NCI-H146 (cell line): ENCODE measurements around the gene ASB8.

ENCODE experiments used
- DNase-seq: peaks from one replicate; lab custom pipeline; 2025; lab: John Stamatoyannopoulos, UW

Gene ASB8

DNA sequence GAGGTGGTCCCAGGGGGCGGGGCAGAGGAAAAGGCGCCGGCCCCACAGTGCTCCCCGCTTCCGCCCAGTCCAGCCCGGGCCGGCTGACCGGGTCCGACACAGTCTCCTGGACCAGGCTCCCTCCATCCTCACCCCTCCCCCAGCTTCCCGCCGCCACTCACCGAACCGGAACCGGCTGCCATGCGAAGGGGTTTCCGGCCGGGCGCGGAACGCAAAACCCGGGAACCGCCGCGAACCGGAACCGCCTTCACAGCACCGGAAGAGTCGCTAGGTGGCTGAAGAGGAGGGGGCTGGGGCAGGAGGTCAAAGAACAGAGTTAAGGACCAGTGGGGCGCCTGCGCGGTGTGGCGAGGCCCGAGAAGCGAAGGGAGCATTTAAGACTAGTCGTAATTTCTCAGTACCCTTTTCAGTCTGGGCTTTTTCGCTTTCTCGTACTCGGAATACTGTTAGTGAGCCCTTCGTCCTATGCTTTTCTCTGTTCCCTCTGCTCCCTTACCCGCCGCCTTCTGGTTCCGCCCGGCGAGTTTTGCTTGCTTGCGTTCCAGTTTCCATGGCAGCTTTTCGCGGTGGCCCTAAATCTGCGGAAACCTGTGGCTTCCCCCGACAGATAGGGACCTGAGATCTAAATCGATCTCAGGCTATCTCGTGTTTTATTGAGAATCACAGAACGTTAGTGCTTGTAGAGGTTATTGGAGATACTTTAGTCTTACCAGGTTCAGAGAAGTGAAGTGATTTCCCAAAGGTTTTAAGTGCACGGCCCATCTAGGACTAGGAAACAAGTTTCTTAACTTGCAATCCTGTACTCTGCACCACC lies 51.2 kb downstream of the ASB8 start, which contains the start of gene SENP1:
SENP1 (minus strand) TSS at position 213 of the 814 bp plus-strand sequence. CDS start 4,607 bp downstream, outside the sequence.
- peak; percentile 92 for DNase-seq

DNA sequence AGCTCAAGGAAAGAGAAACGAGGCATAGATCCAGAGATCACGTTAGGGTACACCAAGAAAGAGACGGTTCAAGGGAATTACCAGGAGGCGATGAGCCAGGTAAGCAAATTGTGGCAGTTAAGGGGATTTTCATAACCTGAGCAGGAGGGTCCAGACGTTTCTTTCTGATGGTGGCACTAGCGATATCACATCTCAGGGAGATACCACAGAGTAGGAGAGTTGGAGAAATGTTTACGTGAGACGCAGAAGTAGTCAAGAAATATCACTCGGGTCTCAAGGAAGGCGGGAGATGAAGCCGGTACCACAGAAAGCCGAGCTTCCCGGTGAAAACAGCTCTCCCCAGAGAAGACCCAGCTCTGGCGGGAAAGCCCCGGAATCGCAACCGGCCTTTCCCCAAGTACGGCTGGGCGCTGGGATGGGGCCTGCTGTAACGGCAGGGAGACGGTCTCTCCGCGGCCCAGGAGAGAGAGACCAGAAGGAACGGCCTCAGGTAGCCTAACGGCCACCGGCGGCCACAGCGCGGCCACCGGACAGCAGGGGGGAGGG lies 51.9 kb downstream of the ASB8 start:
- DNase-seq = peak; percentile 49

DNA sequence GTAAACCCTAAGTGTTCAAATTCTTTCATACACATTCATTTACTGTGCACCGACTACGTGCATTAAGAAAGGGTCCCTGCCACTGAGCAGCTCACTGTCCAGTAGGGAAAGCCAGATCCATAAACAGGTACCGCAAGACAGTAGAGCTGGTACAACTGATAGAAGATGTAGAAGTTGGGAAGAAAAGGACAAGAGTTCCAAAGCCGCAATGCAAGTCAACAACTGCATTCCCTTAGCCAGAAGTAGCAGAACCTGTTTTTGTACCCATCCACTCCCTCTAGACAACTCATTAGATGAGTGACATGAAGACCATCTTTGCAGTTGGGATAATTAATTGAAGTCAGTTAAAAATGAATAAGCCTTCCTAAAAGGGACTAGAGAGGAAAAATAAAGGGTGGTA lies 52.8 kb downstream of the ASB8 start:
- DNase-seq = no peak
